SK-N-SH treated with all-trans-retinoic acid at 6 μM for 48 hours (cell line): ENCODE data around the gene MRPS6.

Source experiments
- ATAC-seq: fragments of 200-7000 bp; cut with Tn5 transposase; 3 replicates; pipeline ENCODE4 v1.9.1; 2020; ENCODE audit warnings: mild to moderate bottlenecking, moderate library complexity
- ARNTL ChIP-seq: fragments of 450-650 bp; formaldehyde crosslinking; IDR thresholded peaks from 2 replicates; pipeline ENCODE4 v1.5.0; 2020; ENCODE audit warnings: low read depth, mild to moderate bottlenecking, moderate library complexity, borderline replicate concordance
- BACH2 ChIP-seq: fragments of 250-450 bp; sonication (Bioruptor Pico); IDR thresholded peaks from 2 replicates; pipeline ENCODE4 v1.9.0; 2021; ENCODE audit warnings: mild to moderate bottlenecking, borderline replicate concordance
- CREB5 ChIP-seq: fragments of 250-450 bp; sonication (Bioruptor Pico); IDR thresholded peaks from 2 replicates; pipeline ENCODE4 v1.5.1; 2020; ENCODE audit warnings: low read depth, mild to moderate bottlenecking, moderate library complexity
- CSDC2 ChIP-seq: fragments of 250-450 bp; sonication (Bioruptor Pico); IDR thresholded peaks from 2 replicates; pipeline ENCODE4 v1.5.0; 2020; ENCODE audit warnings: mild to moderate bottlenecking, moderate library complexity
- CSRNP3 ChIP-seq: fragments of 250-450 bp; sonication (Bioruptor Pico); IDR thresholded peaks from 2 replicates; pipeline ENCODE4 v1.5.1; 2021; ENCODE audit warnings: mild to moderate bottlenecking, moderate library complexity
- ESRRG ChIP-seq: fragments of 250-450 bp; sonication (Bioruptor Pico); IDR thresholded peaks from 2 replicates; pipeline ENCODE4 v1.6.1; 2021; ENCODE audit warnings: mild to moderate bottlenecking
- GLIS3 ChIP-seq: fragments of 250-450 bp; sonication (Bioruptor Pico); IDR thresholded peaks from 2 replicates; pipeline ENCODE4 v1.5.0; 2020; ENCODE audit warnings: mild to moderate bottlenecking, moderate library complexity
- OSR1 ChIP-seq: fragments of 250-450 bp; sonication (Bioruptor Pico); IDR thresholded peaks from 2 replicates; pipeline ENCODE4 v1.8.0; 2022; ENCODE audit warnings: moderate library complexity, mild to moderate bottlenecking, inconsistent platforms
- PATZ1 ChIP-seq: fragments of 250-450 bp; sonication (Bioruptor Pico); IDR thresholded peaks from 2 replicates; pipeline ENCODE4 v1.8.0; 2020; ENCODE audit warnings: mild to moderate bottlenecking, moderate library complexity, borderline replicate concordance
- POU6F1 ChIP-seq: fragments of 250-450 bp; sonication (Bioruptor Pico); IDR thresholded peaks from 2 replicates; pipeline ENCODE4 v1.8.0; 2021; ENCODE audit warnings: low read depth, mild to moderate bottlenecking, moderate library complexity, borderline replicate concordance
- PPARA ChIP-seq: fragments of 250-450 bp; sonication (Bioruptor Pico); IDR thresholded peaks from 2 replicates; pipeline ENCODE4 v1.5.0; 2020; ENCODE audit warnings: mild to moderate bottlenecking, borderline replicate concordance
- RARB ChIP-seq: fragments of 250-450 bp; sonication (Bioruptor Pico); IDR thresholded peaks from 2 replicates; pipeline ENCODE4 v1.8.0; 2021; ENCODE audit warnings: mild to moderate bottlenecking, moderate library complexity
- SNAI2 ChIP-seq: fragments of 250-450 bp; sonication (Bioruptor Pico); IDR thresholded peaks from 2 replicates; pipeline ENCODE4 v1.5.0; 2020; ENCODE audit warnings: mild to moderate bottlenecking, moderate library complexity
- TSHZ2 ChIP-seq: fragments of 250-450 bp; sonication (Bioruptor Pico); IDR thresholded peaks from 2 replicates; pipeline ENCODE4 v1.5.0; 2020; ENCODE audit warnings: mild to moderate bottlenecking, moderate library complexity
- ZC3H10 ChIP-seq: fragments of 250-450 bp; sonication (Bioruptor Pico); IDR thresholded peaks from 2 replicates; pipeline ENCODE4 v1.5.1; 2021; ENCODE audit warnings: mild to moderate bottlenecking, moderate library complexity
- ZFP3 ChIP-seq: fragments of 250-450 bp; sonication (Bioruptor Pico); IDR thresholded peaks from 2 replicates; pipeline ENCODE4 v1.5.0; 2020; ENCODE audit warnings: mild to moderate bottlenecking, moderate library complexity
- ZFP30 ChIP-seq: fragments of 450-650 bp; formaldehyde crosslinking; IDR thresholded peaks from 2 replicates; pipeline ENCODE4 v1.5.0; 2022; ENCODE audit warnings: mild to moderate bottlenecking, moderate library complexity
- ZNF565 ChIP-seq: fragments of 450-650 bp; formaldehyde crosslinking; conservative IDR thresholded peaks from 2 replicates; pipeline ENCODE4 v1.5.0; 2020; ENCODE audit warnings: low read depth, mild to moderate bottlenecking, moderate library complexity
- ZNF70 ChIP-seq: fragments of 450-650 bp; formaldehyde crosslinking; IDR thresholded peaks from 2 replicates; pipeline ENCODE4 v1.5.0; 2020; ENCODE audit warnings: mild to moderate bottlenecking, moderate library complexity
- ZNF8 ChIP-seq: fragments of 450-650 bp; formaldehyde crosslinking; IDR thresholded peaks from 2 replicates; pipeline ENCODE4 v1.5.0; 2020; ENCODE audit warnings: mild to moderate bottlenecking, moderate library complexity

MRPS6 gene

GRCh38 chr21:34093083-34093482 is 19.7 kb downstream of the MRPS6 start:
- no peak for ATAC-seq
- TF ChIP-seq ARNTL (no peak), CSDC2 (no peak), ZNF70 (CRISPR knock-in tag) (no peak), ZC3H10 (CRISPR knock-in tag) (no peak), PATZ1 (CRISPR knock-in tag) (no peak), ZNF8 (no peak), CREB5 (CRISPR knock-in tag) (no peak), RARB (no peak), GLIS3 (CRISPR knock-in tag) (no peak), BACH2 (no peak), PPARA (no peak), ESRRG (no peak), TSHZ2 (CRISPR knock-in tag) (no peak), SNAI2 (CRISPR knock-in tag) (no peak), POU6F1 (CRISPR knock-in tag) (no peak), OSR1 (CRISPR knock-in tag) (no peak), ZFP30 (CRISPR knock-in tag) (no peak), CSRNP3 (no peak)

- no peak for ATAC-seq
- no peak for TF ChIP-seq RARB
- TF ChIP-seq TSHZ2 (CRISPR knock-in tag): no peak
- no peak for TF ChIP-seq ZNF565
- no peak for TF ChIP-seq CREB5 (CRISPR knock-in tag)
- no peak for TF ChIP-seq SNAI2 (CRISPR knock-in tag)
- TF ChIP-seq ZC3H10 (CRISPR knock-in tag): no peak
- TF ChIP-seq ZFP3 (CRISPR knock-in tag): no peak
Measured at GRCh38 chr21:34094949-34095348, 21.6 kb downstream of the MRPS6 start.
